ENCODE results near the gene DEDD. TPM values are rescaled to one million over a fixed set of nuclear protein-coding genes. Genes with fewer than 3 reads are reported as not detected.

Gene DEDD
- total and polyA plus RNA-seq, 2 of the 13 experiments (the other 11 are each of a cell fraction or from before 2014, with no cell fraction given) = 12.6 to 27.8 TPM

- TF ChIP-seq FOXK2 (IDR thresholded peaks at IDR 0.05) = no peak
- no peak for TF ChIP-seq RAD51 (IDR thresholded peaks at IDR 0.05; ENCODE audit: borderline replicate concordance)
- no peak for TF ChIP-seq ZNF10 (CRISPR knock-in tag; IDR thresholded peaks at IDR 0.05; ENCODE audit: borderline replicate concordance, low read depth)
- no peak for TF ChIP-seq ZNF276 (CRISPR knock-in tag; IDR thresholded peaks at IDR 0.05; ENCODE audit: low read depth)
- TF ChIP-seq AGO1 (IDR thresholded peaks at IDR 0.05; ENCODE audit: low read depth, low read length, poor library complexity, severe bottlenecking) = no peak
- TF ChIP-seq ZNF343 (CRISPR knock-in tag; IDR thresholded peaks at IDR 0.05) = no peak
- no peak for TF ChIP-seq FOXO4 (CRISPR knock-in tag; conservative IDR thresholded peaks at IDR 0.05)
- TF ChIP-seq ERF (CRISPR knock-in tag; IDR thresholded peaks at IDR 0.05) = peak; percentile 91
- TF ChIP-seq, protein P1, sequence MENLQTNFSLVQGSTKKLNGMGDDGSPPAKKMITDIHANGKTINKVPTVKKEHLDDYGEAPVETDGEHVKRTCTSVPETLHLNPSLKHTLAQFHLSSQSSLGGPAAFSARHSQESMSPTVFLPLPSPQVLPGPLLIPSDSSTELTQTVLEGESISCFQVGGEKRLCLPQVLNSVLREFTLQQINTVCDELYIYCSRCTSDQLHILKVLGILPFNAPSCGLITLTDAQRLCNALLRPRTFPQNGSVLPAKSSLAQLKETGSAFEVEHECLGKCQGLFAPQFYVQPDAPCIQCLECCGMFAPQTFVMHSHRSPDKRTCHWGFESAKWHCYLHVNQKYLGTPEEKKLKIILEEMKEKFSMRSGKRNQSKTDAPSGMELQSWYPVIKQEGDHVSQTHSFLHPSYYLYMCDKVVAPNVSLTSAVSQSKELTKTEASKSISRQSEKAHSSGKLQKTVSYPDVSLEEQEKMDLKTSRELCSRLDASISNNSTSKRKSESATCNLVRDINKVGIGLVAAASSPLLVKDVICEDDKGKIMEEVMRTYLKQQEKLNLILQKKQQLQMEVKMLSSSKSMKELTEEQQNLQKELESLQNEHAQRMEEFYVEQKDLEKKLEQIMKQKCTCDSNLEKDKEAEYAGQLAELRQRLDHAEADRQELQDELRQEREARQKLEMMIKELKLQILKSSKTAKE (CRISPR knock-in tag; IDR thresholded peaks at IDR 0.05; ENCODE audit: borderline replicate concordance) = peak; percentile 23; the same call in 1 of the 2 replicates
- TF ChIP-seq TOE1 (CRISPR knock-in tag; IDR thresholded peaks at IDR 0.05) = no peak
- peak; percentile 86 for TF ChIP-seq ZNF160 (CRISPR knock-in tag; IDR thresholded peaks at IDR 0.05)
- peak; percentile 66 for TF ChIP-seq CBX1 (IDR thresholded peaks at IDR 0.05; ENCODE audit: low read depth)
- no peak for TF ChIP-seq HNRNPK (IDR thresholded peaks at IDR 0.05; ENCODE audit: low read depth, low read length, poor library complexity, severe bottlenecking)
- TF ChIP-seq ZNF703 (CRISPR knock-in tag; IDR thresholded peaks at IDR 0.05; ENCODE audit: borderline replicate concordance) = no peak
- TF ChIP-seq, protein P2, sequence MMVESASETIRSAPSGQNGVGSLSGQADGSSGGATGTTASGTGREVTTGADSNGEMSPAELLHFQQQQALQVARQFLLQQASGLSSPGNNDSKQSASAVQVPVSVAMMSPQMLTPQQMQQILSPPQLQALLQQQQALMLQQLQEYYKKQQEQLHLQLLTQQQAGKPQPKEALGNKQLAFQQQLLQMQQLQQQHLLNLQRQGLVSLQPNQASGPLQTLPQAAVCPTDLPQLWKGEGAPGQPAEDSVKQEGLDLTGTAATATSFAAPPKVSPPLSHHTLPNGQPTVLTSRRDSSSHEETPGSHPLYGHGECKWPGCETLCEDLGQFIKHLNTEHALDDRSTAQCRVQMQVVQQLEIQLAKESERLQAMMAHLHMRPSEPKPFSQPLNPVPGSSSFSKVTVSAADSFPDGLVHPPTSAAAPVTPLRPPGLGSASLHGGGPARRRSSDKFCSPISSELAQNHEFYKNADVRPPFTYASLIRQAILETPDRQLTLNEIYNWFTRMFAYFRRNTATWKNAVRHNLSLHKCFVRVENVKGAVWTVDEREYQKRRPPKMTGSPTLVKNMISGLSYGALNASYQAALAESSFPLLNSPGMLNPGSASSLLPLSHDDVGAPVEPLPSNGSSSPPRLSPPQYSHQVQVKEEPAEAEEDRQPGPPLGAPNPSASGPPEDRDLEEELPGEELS (CRISPR knock-in tag; IDR thresholded peaks at IDR 0.05) = peak; percentile 40; the same call in 1 of the 2 replicates
- peak; percentile 29 for TF ChIP-seq IKZF4 (CRISPR knock-in tag; IDR thresholded peaks at IDR 0.05; ENCODE audit: borderline replicate concordance, low read depth, not compliant biosample characterization)
- 0 out of 2 replicates have a peak, but pooled peaks have one; percentile 36 for TF ChIP-seq GATA4 (IDR thresholded peaks at IDR 0.05; ENCODE audit: borderline replicate concordance, low read depth)
- no peak for TF ChIP-seq RFXANK (CRISPR knock-in tag; IDR thresholded peaks at IDR 0.05)
- TF ChIP-seq NFE2 (CRISPR knock-in tag; IDR thresholded peaks at IDR 0.05) = no peak
Measured at GRCh38 chr1:161117759-161118581, 14.5 kb downstream of the DEDD start, which contains the start of the genes NIT1 and PFDN2 (continued).

Data from HepG2 (cell line).